Medulla oblongata (tissue), 1 donor: ENCODE results near the gene CPNE5.

Source experiments
- DNase-seq: peaks from one replicate; pipeline ENCODE4 v3.0.0-alpha.2; 2015; ENCODE audit errors: extremely low spot score

The CPNE5 gene

DNA sequence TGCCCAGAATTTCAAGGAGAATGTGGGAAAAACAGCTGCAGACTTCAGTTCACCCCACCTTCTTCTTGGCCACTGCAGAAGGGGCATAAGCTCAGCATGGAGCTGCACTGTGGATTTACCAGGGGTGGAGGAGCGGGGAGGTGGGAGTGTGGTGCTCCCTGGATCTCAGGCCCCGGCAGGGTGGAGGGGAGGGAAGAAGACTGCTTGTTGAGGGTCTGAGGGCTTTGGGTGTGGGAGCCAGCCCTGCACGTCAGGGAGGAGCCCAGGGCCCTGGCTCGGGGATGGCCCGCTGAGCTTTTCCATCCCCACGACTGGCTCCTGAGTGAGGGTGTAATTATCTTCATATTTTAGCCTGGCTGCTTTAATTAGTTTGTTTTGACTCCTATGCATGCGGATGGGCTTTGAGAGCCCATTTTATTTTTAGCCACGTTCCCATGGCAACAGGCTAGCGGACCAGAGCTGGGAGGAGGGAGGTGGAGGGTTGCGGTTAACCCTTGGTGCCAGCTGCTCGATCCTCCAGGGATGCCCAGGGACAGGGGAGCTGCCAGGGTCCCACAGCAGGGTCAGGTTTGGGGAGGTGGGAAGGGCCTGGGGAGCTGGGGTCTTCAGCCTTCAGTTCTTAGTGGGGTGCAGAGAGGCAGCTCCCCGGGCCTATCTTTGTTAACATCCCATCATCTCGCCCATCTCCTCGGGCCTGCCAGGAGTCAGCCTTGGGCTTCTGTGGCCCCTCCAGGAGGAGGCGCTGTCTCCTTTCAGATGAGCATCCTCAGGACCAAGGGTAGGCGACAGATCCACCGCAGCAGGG, 73.4 kb downstream of the CPNE5 start:
- DNase-seq: peak; percentile 94

DNA sequence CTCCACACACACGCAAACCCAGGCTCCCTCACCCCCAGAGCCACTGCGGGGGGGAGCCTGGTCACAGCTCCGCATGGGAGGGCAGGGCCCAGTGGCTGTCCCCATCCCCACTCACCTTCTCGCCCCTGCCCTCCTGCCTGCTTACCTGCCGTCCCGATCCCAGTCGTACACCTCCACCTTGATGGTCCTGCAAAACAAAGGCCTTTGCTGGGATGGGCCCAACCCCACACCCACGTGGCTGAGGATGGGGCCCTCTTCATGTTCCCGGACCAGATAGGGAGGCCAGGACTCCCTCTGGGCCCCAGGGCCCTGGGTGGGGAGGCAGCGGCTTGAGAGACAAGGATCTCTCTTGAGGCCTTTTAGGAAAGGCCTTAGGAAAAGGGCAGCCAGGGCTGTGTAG, 74.1 kb downstream of the CPNE5 start:
- DNase-seq: no peak

GRCh38 chr6:36762123-36762522, 77.1 kb downstream of the CPNE5 start:
- no peak for DNase-seq

- peak; percentile 83 for DNase-seq
Observed at GRCh38 chr6:36760685-36761435, 78.4 kb downstream of the CPNE5 start.

- DNase-seq: peak; percentile 85
Observed at GRCh38 chr6:36759148-36759759, 80.0 kb downstream of the CPNE5 start.

DNA sequence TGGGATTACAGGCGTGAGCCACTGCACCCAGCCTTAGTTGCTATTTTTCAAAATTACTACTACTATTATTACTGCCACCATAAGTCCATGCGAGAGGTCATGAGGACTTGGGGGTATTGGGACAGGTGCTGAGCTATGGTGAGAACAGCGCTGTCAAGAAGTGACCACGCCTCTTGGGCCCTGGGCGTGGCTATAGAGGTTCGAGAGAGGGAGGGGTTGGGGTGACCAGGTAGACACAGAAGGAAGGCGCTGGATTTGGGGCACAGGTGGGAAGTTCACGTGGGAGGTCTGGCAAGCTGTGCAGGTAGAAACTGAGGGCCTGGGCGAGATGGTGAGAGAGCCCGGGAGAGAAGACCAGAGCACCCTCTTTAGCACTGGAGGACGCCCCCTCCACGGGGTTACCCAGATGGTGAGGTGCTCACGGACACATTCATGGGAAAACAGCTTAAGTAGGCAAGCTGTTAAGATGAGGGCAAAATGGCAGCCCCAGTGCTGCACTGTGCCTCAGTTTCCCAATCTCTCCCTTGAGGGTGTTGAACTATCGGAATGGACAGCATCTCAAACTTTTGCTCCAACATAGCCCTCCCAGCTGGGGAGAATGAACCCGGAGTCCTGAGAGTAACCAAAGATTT, 80.6 kb downstream of the CPNE5 start:
- no peak for DNase-seq

DNA sequence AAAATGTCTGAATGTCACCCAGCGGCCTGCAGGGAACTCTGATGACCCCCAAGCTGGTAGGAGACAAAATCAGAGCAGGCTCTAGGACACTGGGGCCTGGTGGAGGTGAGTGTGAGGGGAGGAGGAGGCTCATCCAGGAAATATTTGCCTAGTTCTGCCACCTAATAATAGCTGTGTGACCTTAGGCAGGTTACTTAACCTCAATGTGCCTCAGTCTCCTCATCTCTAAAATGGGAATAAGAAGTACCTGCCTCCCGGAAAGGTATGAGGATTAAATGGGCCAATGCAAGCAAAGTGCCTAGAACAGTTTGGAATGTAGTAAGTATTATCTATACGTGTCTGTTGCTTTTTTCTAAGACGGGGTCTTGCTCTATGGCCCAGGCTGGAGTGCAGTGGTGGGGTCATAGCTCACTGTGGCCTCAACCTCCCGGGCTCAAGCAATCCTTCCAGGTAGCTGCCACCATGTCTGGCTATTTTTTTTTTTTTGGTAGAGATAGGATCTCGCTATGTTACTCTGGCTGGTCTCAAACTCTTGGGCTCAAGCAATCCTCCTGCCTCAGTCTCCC, 81.2 kb downstream of the CPNE5 start:
- no peak for DNase-seq

- DNase-seq: no peak
Observed at GRCh38 chr6:36757206-36757605, 82.0 kb downstream of the CPNE5 start.

DNA sequence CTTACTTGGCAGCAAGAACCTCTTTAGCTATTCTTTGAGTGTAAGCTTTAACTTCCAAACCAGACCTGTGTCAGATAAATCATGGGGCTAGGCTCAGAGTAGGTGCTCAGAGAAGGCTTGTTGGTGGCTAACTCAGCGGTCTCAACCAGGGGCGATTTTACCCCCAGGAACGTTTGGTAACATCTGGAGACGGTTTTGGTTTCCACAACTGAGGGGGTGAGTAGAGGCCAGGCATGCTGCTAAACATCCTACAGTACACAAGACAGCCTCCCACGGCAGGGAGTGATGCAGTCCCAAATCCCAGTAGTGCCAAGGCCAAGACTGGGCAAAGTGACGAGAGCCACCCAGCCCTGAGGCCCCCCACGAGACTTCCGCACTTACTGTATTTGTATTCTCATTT, 82.5 kb downstream of the CPNE5 start:
- DNase-seq: no peak

- no peak for DNase-seq
Observed at GRCh38 chr6:36755435-36756348, 83.6 kb downstream of the CPNE5 start.

DNA sequence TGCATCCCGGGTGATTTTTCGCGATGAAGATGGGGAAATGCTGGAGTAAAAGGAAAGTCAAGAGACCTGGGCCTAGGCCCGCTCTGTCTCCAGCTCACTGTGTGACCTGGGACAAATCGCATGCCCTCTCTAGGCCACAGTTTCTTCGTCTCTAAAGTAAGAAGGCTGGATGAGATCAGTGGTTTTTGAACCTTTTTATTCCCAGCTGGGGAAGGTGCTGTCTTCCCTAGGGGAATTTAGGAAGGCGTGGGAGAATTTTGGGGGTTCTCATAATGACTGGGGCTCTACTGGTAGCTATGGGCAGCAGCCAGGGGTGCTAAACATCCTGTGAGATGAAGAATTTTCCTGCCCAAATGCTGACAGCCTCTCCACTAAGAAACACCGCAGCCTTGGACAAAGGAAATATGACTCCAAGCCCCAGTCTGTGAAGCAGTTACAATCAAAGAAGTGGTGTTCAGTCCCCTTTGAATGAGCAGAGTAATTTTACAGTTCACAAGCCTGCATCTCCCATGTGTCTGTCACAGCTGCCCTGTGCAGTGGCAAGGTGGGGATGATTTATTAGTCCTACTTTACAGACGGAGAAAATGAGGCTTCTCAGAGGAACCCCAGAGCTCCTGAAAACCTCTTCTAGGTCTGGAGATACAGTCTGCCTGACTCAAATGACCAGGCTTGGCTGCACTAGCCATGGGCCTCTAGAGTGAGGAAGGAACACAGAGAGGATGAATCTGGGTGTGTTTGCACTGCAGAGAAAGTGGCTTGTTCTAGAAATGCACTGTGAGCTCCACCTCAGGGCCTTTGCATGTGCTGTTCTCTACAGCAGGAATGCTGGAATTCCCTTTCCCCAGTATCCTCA, 84.4 kb downstream of the CPNE5 start:
- DNase-seq: no peak

DNA sequence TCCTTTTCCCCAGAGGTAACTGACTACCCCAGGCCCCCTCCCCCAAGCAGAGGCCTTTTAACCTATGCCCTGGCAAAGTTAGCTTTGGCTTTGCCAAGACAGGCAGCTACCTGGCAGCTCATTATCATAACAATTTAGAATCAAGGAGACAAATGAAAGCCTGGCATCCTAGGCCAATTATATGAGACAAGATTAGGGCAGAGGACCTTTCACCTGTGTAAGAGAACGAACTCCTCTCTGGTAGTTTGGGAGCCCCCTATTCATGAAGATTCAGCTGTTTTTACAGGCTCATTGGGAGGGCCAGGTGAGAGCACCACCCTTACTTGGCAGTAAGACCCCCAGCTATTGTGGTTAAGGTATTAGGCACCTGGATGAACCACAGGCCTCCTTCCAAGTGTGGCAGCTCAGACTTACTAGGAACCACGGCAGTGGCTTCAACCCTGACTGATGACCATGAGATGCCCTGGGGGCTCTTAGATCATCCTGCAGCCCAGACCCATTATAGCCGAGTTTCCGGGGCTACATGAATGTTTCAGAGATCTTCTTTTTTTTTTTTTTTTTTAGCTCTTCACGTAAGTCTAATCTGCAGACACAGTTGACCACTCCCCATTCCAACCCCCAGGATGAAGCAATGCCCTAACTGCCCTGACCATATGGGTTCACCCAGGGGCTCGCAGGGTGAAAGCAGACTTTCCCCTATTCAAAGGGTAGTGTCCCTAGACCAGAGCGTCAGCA, 85.4 kb downstream of the CPNE5 start:
- no peak for DNase-seq

- DNase-seq: peak; percentile 15
Observed at GRCh38 chr6:36752886-36753506, 86.2 kb downstream of the CPNE5 start.

DNA sequence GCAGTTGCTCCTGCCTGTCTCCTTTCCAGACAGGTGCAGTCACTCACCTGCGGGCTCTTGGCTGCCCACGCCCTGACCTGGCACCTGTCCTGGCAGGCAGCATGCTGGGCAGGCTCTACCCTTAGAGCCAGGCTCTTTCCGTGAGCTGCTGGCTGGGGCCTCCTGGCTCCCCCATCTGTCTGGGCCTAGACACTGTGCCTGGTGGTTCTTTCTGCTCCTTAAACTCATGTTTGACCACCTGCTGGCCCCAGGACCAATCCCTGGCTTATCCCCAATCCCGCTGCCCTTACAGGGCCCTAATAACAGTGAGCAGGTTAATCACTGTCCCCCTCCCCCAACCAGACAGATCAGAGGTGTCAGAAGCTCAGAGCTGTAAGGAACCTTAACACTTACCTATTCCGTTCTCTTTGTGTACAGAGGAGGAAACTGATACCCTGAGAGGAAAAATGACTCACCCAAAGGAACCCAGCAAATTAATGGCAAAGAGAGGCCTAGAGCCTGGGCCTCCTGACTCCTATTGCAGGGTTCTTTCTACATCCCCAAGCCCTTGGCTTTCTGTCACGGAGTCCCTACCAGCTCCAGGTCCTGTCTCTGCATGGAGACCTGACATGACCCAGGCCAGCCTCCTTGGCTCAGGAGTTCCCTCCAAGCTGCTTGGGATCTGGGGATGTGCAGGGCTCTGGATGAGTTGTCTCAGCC, 86.9 kb downstream of the CPNE5 start:
- no peak for DNase-seq

GRCh38 chr6:36751833-36752186, 87.4 kb downstream of the CPNE5 start:
- DNase-seq: no peak

DNA sequence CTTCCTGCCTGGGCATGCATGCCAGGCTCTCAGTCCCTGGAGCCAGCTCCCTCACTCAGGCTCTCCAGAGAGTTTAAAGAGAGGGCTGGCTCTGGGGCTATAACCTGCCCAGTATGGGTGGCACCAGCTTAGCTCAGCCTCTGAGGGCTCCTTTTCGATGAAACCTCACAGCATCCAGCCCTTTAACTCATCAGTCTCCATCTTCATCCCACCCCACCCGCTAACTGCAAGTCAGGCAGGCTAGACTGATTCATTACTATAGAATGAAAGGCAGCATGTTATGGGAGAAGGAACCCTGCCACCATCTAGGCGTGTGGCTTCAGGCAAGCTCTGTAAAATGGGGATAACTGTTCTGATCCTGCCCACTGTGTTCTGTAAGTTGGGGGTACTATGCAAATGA, 88.2 kb downstream of the CPNE5 start:
- no peak for DNase-seq

DNA sequence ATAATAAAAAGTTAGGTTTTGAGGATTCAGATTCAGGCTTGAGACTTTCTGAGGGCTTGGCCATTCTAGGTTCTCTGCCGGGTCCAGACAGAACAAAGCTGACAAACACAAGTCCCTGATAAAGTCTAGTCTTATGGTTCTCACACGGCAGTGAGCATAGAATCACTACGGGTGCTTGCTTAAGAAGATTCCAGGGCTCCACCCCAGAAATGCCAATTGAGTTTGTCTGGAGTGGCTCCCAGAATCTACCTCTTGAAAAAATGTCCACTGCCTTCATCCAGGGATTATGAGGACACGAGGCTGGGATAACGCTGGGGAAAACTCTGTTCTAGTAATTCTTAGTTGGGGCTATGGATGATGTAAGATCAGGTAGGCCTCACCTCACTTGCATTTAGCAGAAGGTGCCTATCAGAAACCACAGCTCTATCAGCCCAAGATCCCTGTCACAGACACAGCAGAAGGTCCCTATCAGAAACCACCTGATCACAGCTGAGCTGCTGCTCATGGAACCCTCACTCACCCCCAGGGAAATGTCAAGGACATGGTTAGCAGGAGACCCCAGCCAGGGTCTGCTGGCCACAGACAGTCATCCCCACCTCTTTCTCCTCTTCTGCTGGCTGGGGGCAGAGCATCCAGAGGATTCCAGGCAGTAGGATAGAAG, 89.3 kb downstream of the CPNE5 start:
- no peak for DNase-seq

GRCh38 chr6:36746251-36746650, 93.0 kb downstream of the CPNE5 start:
- DNase-seq: no peak
